Duodenal mucosa (tissue), 2 donors: ENCODE results near the gene GRK1.

Source experiments
- H3K27ac ChIP-seq: one replicate; pipeline ENCODE4 v1.7.0; 2013; ENCODE audit warnings: low read depth, low read length
- H3K27me3 ChIP-seq, 2 donors: one replicate each; pipeline ENCODE4 v1.7.0; 2013; ENCODE audit warnings: low read length in 2 of 2, control low read depth in 1 of 2; ENCODE audit not compliant: insufficient read depth in 2 of 2, control insufficient read depth in 1 of 2
- H3K36me3 ChIP-seq, 2 donors: one replicate each; pipeline ENCODE4 v1.7.0; 2013; ENCODE audit warnings: low read length in 2 of 2, control low read depth in 1 of 2; ENCODE audit not compliant: insufficient read depth in 2 of 2, control insufficient read depth in 1 of 2
- H3K4me1 ChIP-seq, 2 donors: one replicate each; pipeline ENCODE4 v1.7.0; 2013; ENCODE audit warnings: low read length in 2 of 2, control low read depth in 1 of 2; ENCODE audit not compliant: insufficient read depth in 2 of 2, control insufficient read depth in 1 of 2
- H3K4me3 ChIP-seq, 2 donors: one replicate each; pipeline ENCODE4 v1.7.0; 2013; ENCODE audit warnings: low read length in 2 of 2, low read depth in 1 of 2
- H3K9ac ChIP-seq, 2 donors: one replicate each; pipeline ENCODE4 v1.7.0; 2013; ENCODE audit warnings: low read length in 2 of 2, low read depth in 1 of 2
- H3K9me3 ChIP-seq, 2 donors: one replicate each; pipeline ENCODE4 v1.7.0; 2013; ENCODE audit warnings: low read length in 2 of 2, control low read depth in 1 of 2; ENCODE audit not compliant: control insufficient read depth in 1 of 2

Gene GRK1

DNA sequence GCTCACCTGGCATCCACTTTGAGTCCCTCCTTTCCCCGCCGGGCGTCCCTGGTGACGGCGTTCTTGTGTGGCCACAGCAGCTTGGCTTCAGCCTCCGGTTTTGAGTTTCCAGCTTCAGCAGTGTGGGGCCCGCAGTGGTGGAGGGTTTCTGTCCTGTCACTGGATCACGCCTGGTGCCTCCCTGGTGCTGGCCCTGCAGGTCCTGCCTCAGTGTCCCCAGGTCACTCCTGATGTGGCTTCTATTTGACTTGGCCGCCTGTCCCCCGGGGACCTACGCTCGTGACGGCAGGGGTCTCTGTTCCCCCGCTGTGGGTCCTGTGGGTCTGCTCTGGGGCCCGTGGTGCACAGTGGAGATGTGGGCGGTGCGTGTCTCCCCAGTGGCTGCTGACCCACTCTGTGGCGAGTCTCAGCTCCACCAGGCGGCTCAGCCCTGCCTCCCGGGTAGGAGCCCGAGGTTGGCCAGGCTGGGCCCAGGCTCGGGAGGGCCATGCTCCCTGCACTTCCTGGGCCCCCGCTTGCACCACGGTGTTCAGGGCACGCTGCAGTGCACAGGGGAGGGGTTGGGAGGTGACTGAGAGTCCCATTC lies 10.9 kb upstream of the GRK1 start:
- Histone ChIP-seq H3K4me3 (no peak overlapping the region), H3K9ac (no peak overlapping the region), H3K27ac (no peak overlapping the region), H3K4me1 (peaks cover 0 to 6% of the 10 kb centered on the region in 2 donors), H3K27me3 (no peaks in the 10 kb centered on the region), H3K36me3 (no peaks in the 10 kb centered on the region), H3K9me3 (peaks cover 0 to 4% of the 10 kb centered on the region in 2 donors)

DNA sequence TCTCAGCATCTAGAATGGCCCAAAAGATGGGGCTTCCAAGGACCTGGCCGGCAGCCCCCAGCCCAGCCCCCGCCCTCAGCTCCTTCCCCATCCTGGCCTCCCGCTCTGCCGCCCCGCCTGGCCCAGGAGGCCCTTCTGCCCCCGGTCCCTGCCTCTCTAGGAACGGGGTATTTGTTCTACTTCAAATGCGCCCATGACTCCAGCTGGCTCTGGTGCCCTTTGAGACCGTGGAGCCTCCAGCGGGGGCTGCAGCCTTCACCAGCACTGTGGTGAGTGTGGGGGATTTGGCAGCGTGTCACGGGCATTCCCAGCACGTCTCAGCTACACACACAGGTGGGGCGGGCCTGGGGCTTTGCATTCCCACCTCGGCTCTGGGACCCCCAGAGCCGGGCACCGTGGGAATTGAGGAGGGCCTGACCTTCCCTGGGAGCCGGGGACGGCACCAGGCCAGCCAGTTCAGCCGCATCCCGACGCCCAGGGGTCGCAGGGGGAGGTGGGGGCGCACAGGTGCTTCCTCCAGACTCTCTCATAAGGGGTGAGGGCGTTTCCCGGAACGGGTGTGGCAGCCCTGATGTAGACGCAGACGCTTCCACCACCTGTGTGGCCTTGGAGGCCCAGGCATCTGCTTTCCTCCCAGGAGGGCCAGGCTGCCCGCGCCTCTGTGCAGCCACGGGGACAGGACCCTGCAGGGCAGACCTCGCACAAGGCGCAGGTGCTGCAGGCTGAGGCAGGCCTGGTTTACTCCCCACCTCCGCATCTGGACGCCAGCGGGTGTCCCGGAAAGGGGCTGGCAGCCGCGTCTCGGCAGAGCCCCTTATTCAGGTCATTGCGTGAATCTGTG lies 10.0 kb upstream of the GRK1 start:
- Histone ChIP-seq H3K4me3 (no peak overlapping the region), H3K27ac (no peak overlapping the region), H3K9me3 (peaks cover 0 to 7% of the 10 kb centered on the region in 2 donors), H3K36me3 (no peaks in the 10 kb centered on the region), H3K27me3 (no peaks in the 10 kb centered on the region), H3K4me1 (peaks cover 0 to 6% of the 10 kb centered on the region in 2 donors), H3K9ac (no peak overlapping the region)

DNA sequence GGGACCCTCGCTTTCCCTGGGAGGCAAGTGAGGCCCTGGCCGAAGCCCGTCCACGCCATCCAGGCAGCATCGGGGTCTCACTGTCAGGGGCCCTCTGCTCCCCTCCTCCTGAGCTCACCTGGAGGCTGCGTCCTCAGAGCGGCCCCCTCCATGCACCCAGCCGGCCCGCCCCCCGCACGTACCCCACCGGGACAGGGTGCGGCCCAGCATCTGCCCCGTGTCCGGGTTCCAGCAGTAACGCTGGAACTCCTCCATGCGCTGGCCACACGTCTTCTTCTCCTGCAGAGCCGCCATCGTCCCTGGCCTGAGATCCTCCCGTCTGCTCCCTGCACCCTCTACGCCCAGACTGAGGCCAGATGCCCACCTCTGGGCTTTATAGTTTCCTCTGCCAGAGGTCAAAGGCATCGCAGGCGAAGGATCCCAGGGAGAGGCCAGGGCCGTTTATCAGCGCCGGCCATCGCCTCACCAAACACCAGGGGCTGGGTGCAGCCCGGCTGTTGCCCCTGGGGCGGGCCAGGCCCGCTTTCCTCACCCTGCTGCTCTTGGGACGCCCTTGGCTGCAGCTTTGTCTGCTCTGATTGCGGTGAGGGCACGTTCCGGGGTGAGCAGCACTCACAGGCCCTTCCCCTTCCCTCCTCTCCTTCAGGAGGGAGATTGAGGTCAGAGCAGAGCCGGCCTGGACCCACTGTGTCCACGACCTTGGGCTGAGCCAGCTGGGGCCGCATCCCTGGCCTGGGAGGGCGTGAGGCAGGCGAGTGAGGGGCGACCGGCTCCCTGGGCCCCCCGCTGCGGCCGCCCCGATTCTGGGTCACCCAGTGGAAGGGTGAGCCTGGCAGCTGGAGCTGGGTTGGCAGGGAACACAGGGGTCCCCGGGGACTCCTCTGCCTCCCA lies 8.9 kb upstream of the GRK1 start, which contains the start of gene ATP4B:
ATP4B (minus strand) TSS at position 348 of the 891 bp plus-strand sequence; CDS start at position 294, 54 bp downstream.
- H3K36me3 ChIP-seq, result no peaks in the 10 kb centered on the region
- H3K9me3 ChIP-seq, result peaks cover 0 to 7% of the 10 kb centered on the region in 2 donors
- no peaks in the 10 kb centered on the region for H3K27me3 ChIP-seq
- peaks cover 0 to 6% of the 10 kb centered on the region in 2 donors for H3K4me1 ChIP-seq
- H3K9ac ChIP-seq, result no peak within 1 kb of the TSS
- no peak within 1 kb of the TSS for H3K27ac ChIP-seq
- H3K4me3 ChIP-seq, result no peak within 1 kb of the TSS

DNA sequence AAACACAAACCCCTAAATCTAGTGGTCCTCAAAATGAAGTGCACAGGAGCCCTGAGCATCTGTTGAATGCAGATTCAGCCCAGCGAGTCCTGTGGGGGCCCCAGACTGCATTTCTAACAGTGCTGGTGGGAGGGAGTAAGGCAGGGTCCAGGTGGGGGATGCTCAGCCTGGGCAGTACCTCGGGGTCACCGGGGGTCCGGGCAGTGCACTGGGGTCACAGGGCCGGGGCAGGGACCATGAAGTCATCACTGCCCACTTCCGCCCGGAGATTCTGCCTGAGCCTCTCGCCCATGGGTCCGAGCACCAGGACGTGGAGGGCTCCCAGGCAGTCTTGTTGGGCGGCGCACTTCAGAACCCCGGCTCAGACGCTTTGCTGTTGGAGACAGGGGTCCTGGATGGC lies 8.2 kb upstream of the GRK1 start:
- no peaks in the 10 kb centered on the region for H3K36me3 ChIP-seq
- peaks cover 0 to 7% of the 10 kb centered on the region in 2 donors for H3K9me3 ChIP-seq
- no peaks in the 10 kb centered on the region for H3K27me3 ChIP-seq
- H3K9ac ChIP-seq, result no peak overlapping the region
- peaks cover 0 to 6% of the 10 kb centered on the region in 2 donors for H3K4me1 ChIP-seq
- H3K27ac ChIP-seq, result no peak overlapping the region
- no peak overlapping the region for H3K4me3 ChIP-seq

DNA sequence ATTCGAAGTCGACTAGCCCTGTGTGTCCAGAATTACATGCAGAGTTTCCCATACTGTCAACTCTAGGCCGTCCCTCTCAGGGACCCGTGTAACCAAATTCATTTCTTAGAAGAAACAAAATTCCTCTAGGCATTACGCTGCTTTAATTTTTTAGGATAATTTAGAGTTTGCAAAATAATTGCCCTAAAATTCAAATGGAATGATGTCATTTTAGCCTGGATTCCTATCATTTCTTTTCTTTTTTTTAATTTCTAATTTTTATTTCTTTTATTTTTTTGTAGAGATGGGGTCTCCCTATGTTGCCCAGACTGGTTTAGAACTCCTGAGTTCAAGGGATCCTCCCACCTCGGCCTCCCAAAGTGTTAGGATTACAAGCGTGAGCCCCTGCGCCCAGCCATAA lies 7.7 kb upstream of the GRK1 start:
- Histone ChIP-seq H3K9ac (no peak overlapping the region), H3K4me3 (no peak overlapping the region), H3K4me1 (peaks cover 0 to 6% of the 10 kb centered on the region in 2 donors), H3K27me3 (no peaks in the 10 kb centered on the region), H3K36me3 (no peaks in the 10 kb centered on the region), H3K27ac (no peak overlapping the region), H3K9me3 (peaks cover 0 to 7% of the 10 kb centered on the region in 2 donors)

DNA sequence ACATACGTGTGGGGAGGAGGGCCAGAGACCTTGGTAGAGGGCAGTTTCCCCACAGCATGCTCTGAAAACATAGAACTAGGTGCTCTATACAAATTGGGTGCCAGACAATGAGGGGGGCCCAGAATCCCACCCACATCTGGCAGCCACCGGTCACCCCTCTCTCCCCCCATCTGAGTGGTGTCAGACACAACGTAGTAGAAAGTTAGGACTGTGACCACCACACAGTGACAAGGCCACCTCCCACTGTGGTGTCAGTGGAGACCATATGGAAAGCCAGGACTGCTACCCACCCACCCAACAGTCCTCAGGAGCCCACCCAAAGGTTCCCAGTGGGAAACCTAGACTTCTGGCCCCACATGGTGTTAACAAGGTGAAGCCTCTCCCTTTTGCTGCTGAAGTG lies 7.0 kb upstream of the GRK1 start:
- Histone ChIP-seq H3K9me3 (peaks cover 0 to 7% of the 10 kb centered on the region in 2 donors), H3K36me3 (no peaks in the 10 kb centered on the region), H3K27ac (no peak overlapping the region), H3K4me1 (peaks cover 0 to 11% of the 10 kb centered on the region in 2 donors), H3K27me3 (no peaks in the 10 kb centered on the region), H3K4me3 (no peak overlapping the region), H3K9ac (no peak overlapping the region)

DNA sequence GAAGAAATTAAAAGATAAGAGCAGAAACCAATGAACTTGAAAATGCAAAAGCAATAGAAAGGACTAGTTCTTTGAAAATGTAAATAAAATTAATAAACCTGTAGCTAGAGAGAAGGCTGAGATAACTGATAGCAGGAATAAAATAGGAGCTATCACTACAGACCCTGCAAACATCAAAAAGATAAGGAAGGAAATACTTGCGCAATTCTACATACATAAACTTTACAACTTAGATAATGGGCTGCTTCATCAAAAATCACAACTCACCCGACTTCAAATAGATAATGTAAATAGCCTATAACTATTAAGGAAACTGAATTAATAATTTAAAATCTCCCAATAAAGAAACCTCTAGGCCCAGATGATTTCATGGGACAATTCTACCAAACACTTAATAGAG lies 5.5 kb upstream of the GRK1 start:
- H3K4me1 ChIP-seq, result peaks cover 0 to 11% of the 10 kb centered on the region in 2 donors
- H3K9ac ChIP-seq, result no peak overlapping the region
- H3K9me3 ChIP-seq, result peaks cover 0 to 7% of the 10 kb centered on the region in 2 donors
- H3K27me3 ChIP-seq, result no peaks in the 10 kb centered on the region
- no peaks in the 10 kb centered on the region for H3K36me3 ChIP-seq
- no peak overlapping the region for H3K4me3 ChIP-seq
- no peak overlapping the region for H3K27ac ChIP-seq

DNA sequence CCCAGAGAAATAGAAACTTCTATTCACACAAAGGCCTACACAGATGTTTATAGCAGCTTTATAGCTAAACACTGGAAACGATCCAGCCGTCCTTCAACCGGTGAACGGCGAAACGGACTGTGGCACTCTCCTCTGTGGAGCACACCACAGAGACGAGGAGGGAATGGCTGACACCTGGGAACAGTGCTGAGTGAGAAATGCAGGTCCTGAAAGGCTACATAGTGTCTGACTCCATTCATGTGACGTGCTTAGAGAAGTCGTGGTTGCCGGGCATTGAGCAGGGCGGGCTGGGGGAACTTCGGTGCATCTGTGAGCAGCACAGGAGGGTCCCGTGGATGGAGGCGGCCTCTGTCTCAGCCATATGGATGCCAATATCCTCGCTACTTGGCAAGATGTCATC lies 3.1 kb upstream of the GRK1 start:
- Histone ChIP-seq H3K27me3 (no peaks in the 10 kb centered on the region), H3K4me1 (peaks cover 0 to 5% of the 10 kb centered on the region in 2 donors), H3K9me3 (peaks cover 0 to 7% of the 10 kb centered on the region in 2 donors), H3K27ac (no peak overlapping the region), H3K9ac (no peak overlapping the region), H3K4me3 (no peak overlapping the region), H3K36me3 (no peaks in the 10 kb centered on the region)

DNA sequence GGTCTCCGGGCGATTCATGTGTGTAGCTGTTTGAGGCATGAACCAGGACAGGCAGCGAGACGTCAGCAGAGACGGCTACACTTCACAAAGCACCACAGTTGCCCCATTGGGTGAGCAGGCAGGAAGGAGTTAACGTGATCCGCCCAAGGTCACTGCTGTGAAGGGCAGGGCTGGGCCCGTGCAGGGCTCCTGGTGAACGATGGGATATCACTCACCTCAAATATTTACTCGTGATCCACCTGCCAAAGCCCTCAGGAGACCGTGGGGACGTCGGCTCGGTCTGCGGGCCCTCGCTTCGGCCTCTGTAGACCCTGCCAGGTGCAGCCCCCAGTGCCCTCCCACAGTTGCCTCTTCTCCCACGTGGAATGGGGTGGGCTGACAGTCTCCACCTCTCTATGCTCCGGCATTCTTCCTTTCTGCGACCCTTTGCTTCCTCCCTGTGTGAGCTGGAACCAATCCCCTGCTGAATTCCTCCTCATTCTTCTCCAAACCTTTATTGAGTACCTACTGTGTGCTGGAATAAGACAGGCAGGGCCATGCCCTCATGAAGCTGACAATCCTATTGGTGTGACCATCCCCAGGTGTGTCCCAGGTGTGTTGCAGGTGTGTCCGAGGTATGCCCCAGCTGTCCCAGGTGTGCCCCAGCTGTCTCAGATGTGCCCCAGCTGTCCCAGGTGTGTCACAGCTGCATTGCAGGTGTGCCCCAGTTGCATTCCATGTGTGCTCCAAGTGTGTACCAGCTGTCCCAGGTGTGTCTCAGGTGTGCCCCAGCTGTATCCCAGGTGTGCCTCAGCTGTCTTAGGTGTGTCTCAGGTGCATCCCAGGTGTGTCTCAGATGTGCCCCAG lies 2.0 kb upstream of the GRK1 start:
- no peaks in the 10 kb centered on the region for H3K27me3 ChIP-seq
- H3K4me3 ChIP-seq, result no peak overlapping the region
- H3K36me3 ChIP-seq, result no peaks in the 10 kb centered on the region
- H3K9me3 ChIP-seq, result peaks cover 0 to 7% of the 10 kb centered on the region in 2 donors
- peaks cover 0 to 5% of the 10 kb centered on the region in 2 donors for H3K4me1 ChIP-seq
- no peak overlapping the region for H3K27ac ChIP-seq
- no peak overlapping the region for H3K9ac ChIP-seq
